Testis (tissue), 2 donors: Measurements from ENCODE around the gene ME3.

Source experiments
- CTCF ChIP-seq, 3 experiments: fragments of 450-650 bp in 2 of 3; fragments of 200-600 bp in 1 of 3; sonication (generic) in 1 of 3; IDR thresholded peaks; one replicate each; pipeline ENCODE4 v1.5.1; 2016 to 2019; ENCODE audit warnings: antibody characterized with exemption in 3 of 3, mild to moderate bottlenecking in 2 of 3, moderate library complexity in 1 of 3
- POLR2A ChIP-seq: fragments of 450-650 bp; IDR thresholded peaks from one replicate; pipeline ENCODE4 v1.6.1; 2017; ENCODE audit warnings: antibody characterized with exemption, mild to moderate bottlenecking, moderate library complexity

DNA sequence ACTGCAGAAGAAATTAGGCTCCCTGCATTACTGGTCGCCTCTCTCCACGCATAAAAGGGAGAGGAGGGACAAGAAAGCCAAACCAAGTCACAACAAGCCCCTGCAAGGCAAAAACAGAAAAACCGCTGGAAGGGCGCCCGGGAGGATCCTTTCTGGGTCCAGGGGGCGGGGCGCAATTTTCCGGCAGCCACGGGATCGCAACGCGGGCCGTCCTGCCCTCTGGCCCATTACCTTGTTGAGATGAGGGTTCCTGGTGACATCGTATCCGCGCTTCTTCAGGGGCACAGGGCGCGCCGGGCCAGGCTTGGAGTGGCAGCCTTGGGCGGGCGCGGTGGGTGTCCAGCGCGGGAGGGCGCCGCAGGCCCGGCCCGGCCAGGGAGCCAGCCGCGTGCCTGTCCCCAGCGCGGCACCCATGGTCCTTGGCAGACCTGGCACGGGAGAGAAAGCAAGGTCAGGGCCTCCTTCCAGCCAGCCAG is 847 bp downstream of the ME3 start:
- TF ChIP-seq CTCF (IDR thresholded peaks at IDR 0.05) (no peak), POLR2A (no peak)
